ENCODE results near the gene SDF4. TPM values are rescaled to one million over a fixed set of nuclear protein-coding genes. Genes with fewer than 3 reads are reported as not detected.
A peak's percentile ranks its signal among the peaks of the same experiment; 100 is the strongest.

The SDF4 gene
- total RNA-seq, 1 experiment from 2014 or later, result 254 TPM

DNA sequence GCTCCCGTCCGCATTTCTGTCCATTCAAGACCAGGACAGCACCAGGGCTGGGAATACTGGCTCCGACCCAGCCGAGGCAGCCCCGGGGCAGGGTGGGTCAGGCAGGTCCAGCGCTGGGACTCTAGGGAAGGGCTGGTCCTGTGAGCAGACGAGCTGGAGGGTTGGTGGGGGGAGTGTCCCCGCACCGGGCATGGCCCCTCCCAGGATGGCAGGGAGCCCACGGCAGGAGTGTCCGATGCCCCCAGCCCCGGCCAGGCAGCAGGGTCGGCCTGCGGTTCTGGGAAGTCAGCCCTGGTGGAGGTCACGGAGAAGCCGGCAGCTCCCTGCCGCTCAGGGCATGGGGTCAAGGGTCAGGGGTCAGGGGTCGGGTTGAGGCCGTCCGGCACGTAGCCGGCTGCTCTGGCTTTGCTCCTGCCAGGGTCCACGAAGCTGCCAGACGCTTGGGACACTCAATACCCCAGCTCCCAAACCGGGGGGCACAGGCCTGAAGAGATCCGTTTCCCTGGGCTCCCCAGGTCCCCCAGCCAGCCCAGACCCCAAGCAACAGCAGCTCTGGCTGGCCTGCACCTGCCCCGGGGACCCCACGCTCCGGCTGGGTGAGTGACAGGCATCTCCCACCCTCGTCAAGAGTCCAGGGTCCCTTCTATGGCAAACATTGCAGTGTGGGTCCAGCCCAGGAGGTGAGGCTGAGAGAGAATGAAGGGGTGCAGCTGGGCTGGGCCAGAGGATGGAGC lies 8.0 kb upstream of the SDF4 start:
- Histone ChIP-seq H3K4me1 (ENCODE audit: insufficient read depth, low read length) (peaks cover 43% of the 10 kb centered on the region), H3K4me3 (ENCODE audit: low read length) (no peak overlapping the region), H3K36me3 (ENCODE audit: low read depth, low read length) (no peaks in the 10 kb centered on the region), H3K27me3 (ENCODE audit: low read length) (no peaks in the 10 kb centered on the region), H3F3A (ENCODE audit: low read length, unreplicated experiment) (no peaks in the 10 kb centered on the region), H3K9me2 (replicated peaks; ENCODE audit: low read length) (no peaks in the 10 kb centered on the region), H3K27ac (ENCODE audit: low read length) (peak overlapping the region; percentile 91), H3K4me2 (ENCODE audit: low read length) (peak overlapping the region; percentile 39), H2AFZ (ENCODE audit: low read length) (no peak overlapping the region), H4K20me1 (ENCODE audit: low read length) (no peaks in the 10 kb centered on the region), H3K79me2 (ENCODE audit: low read length) (peaks cover 10% of the 10 kb centered on the region), H3K9me3 (ENCODE audit: low read length) (no peaks in the 10 kb centered on the region), H3K9ac (ENCODE audit: low read length) (no peak overlapping the region; the same call in 1 of the 2 replicates)
- intact Hi-C loops (cut with micrococcal nuclease), result loop anchor here (2.0 to 5.0 kb wide), 2 partner anchors 25 to 53 kb away; no protein-coding TSS in a partner anchor
- DNase-seq, result peak; percentile 68
- POLR2A ChIA-PET (ENCODE audit: unreplicated experiment), result interaction anchor here (0.6 kb wide), 1 partner anchor 124 kb away, joined by 3 read pairs; the partner anchor contains the start of gene C1orf159
- peak; percentile 8 for ATAC-seq
- TF ChIP-seq EZH2 (IDR thresholded peaks at IDR 0.05; ENCODE audit: low read length, unreplicated experiment) (no peak), EZH2phosphoT487 (IDR thresholded peaks at IDR 0.05; ENCODE audit: borderline replicate concordance, low read length) (no peak)
- TF ChIP-seq, protein P1, sequence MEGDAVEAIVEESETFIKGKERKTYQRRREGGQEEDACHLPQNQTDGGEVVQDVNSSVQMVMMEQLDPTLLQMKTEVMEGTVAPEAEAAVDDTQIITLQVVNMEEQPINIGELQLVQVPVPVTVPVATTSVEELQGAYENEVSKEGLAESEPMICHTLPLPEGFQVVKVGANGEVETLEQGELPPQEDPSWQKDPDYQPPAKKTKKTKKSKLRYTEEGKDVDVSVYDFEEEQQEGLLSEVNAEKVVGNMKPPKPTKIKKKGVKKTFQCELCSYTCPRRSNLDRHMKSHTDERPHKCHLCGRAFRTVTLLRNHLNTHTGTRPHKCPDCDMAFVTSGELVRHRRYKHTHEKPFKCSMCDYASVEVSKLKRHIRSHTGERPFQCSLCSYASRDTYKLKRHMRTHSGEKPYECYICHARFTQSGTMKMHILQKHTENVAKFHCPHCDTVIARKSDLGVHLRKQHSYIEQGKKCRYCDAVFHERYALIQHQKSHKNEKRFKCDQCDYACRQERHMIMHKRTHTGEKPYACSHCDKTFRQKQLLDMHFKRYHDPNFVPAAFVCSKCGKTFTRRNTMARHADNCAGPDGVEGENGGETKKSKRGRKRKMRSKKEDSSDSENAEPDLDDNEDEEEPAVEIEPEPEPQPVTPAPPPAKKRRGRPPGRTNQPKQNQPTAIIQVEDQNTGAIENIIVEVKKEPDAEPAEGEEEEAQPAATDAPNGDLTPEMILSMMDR (conservative IDR thresholded peaks at IDR 0.05; ENCODE audit: low read depth, low read length), result no peak
- CTCF ChIA-PET, result interaction anchor here (1.7 kb wide), 1 partner anchor 25 kb away, joined by 4 read pairs; no protein-coding TSS in a partner anchor
- no TSS peak for BruUV-seq (replicated peaks)

DNA sequence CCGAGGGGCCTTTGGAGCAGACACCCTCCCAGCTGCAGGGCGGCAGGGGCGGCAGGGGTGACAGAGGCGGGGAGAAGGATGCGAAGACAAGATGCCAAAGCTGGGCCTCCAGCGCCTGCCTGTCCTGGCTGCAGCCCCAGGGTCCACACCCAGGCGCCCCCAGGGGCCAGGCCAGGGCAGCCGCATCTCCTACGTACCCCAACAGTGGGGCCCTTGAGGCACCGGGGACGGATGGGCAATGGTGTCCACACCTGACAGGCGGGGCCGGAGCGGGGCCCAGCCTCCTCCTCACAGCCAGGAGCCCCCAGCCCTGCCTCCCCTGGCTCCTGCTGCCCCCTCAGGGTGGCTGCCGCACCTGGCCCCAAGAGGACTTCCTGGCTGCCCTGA lies 7.4 kb upstream of the SDF4 start:
- H3F3A ChIP-seq (ENCODE audit: low read length, unreplicated experiment), result no peaks in the 10 kb centered on the region
- no peak overlapping the region for H3K4me3 ChIP-seq (ENCODE audit: low read length)
- H3K79me2 ChIP-seq (ENCODE audit: low read length), result peaks cover 15% of the 10 kb centered on the region
- H3K36me3 ChIP-seq (ENCODE audit: low read depth, low read length), result no peaks in the 10 kb centered on the region
- CTCF ChIA-PET, result interaction anchor here (1.7 kb wide), 1 partner anchor 26 kb away, joined by 4 read pairs; no protein-coding TSS in a partner anchor
- ATAC-seq, result no peak
- H3K4me2 ChIP-seq (ENCODE audit: low read length), result peak overlapping the region; percentile 39
- H4K20me1 ChIP-seq (ENCODE audit: low read length), result no peaks in the 10 kb centered on the region
- no peak for TF ChIP-seq EZH2phosphoT487 (IDR thresholded peaks at IDR 0.05; ENCODE audit: borderline replicate concordance, low read length)
- TF ChIP-seq, protein P1 (conservative IDR thresholded peaks at IDR 0.05; ENCODE audit: low read depth, low read length), result no peak; the same call in none of the 2 replicates
- no peak for TF ChIP-seq EZH2 (IDR thresholded peaks at IDR 0.05; ENCODE audit: low read length, unreplicated experiment)
- peak overlapping the region; percentile 91 for H3K27ac ChIP-seq (ENCODE audit: low read length)
- no peaks in the 10 kb centered on the region for H3K9me3 ChIP-seq (ENCODE audit: low read length)
- POLR2A ChIA-PET (ENCODE audit: unreplicated experiment), result interaction anchor here (0.6 kb wide), 1 partner anchor 123 kb away, joined by 3 read pairs; the partner anchor contains the start of gene C1orf159
- H3K4me1 ChIP-seq (ENCODE audit: insufficient read depth, low read length), result peaks cover 46% of the 10 kb centered on the region
- intact Hi-C loops (cut with micrococcal nuclease), result loop anchor here (2.0 to 5.0 kb wide), 2 partner anchors 26 to 53 kb away; no protein-coding TSS in a partner anchor
- no peak overlapping the region for H2AFZ ChIP-seq (ENCODE audit: low read length)
- no peaks in the 10 kb centered on the region for H3K27me3 ChIP-seq (ENCODE audit: low read length)
- no TSS peak for BruUV-seq (replicated peaks)
- no peaks in the 10 kb centered on the region for H3K9me2 ChIP-seq (replicated peaks; ENCODE audit: low read length)
- peak overlapping the region; percentile 43; the same call in 1 of the 2 replicates for H3K9ac ChIP-seq (ENCODE audit: low read length)
- DNase-seq, result no peak

All from PC-3 (cell line).